C4-2B (cell line): ENCODE results near the gene COG7.

Experiments used
- H3K27ac ChIP-seq: fragments of 450-650 bp; 2 replicates; pipeline ENCODE4 v1.5.1; 2017
- CTCF ChIP-seq: fragments of 450-650 bp; conservative IDR thresholded peaks from 2 replicates; pipeline ENCODE4 v1.5.1; 2017; ENCODE audit warnings: mild to moderate bottlenecking
- ZFX ChIP-seq: fragments of 450-650 bp; IDR thresholded peaks from 2 replicates; pipeline ENCODE4 v1.6.1; 2017

The COG7 gene

GRCh38 chr16:23424292-23424958 is 28.6 kb downstream of the COG7 start:
- H3K27ac ChIP-seq: peak overlapping the region; percentile 73

GRCh38 chr16:23423496-23424049 is 29.4 kb downstream of the COG7 start:
- H3K27ac ChIP-seq: peak overlapping the region; percentile 73
- TF ChIP-seq CTCF (no peak), ZFX (no peak)

More at GRCh38 chr16:23424292-23424958, 28.6 kb downstream of the COG7 start:
- TF ChIP-seq ZFX (no peak), CTCF (no peak)

GRCh38 chr16:23420011-23420410 is 33.0 kb downstream of the COG7 start:
- H3K27ac ChIP-seq: no peak overlapping the region
- TF ChIP-seq CTCF (no peak), ZFX (no peak)

DNA sequence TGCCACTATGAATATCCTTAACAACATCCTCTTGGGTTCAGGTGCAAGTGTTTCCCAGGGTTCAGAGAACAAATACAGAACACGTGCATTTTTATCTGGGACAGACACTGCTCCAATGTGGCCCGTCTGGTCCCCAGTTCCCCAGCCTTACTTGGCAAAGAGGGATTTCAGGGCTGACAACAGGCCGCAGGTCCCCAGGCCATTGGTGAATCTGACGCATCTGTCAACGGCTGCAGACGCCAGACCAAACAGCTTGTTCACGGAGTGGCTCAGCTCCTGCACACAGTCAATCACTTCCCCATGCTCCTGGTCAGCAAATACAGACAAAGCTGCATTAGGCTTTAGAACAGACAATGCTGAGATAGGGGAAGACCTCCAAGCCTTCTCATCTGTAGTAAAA is 36.2 kb downstream of the COG7 start:
- no peak overlapping the region for H3K27ac ChIP-seq
- no peak for TF ChIP-seq ZFX
- no peak for TF ChIP-seq CTCF

DNA sequence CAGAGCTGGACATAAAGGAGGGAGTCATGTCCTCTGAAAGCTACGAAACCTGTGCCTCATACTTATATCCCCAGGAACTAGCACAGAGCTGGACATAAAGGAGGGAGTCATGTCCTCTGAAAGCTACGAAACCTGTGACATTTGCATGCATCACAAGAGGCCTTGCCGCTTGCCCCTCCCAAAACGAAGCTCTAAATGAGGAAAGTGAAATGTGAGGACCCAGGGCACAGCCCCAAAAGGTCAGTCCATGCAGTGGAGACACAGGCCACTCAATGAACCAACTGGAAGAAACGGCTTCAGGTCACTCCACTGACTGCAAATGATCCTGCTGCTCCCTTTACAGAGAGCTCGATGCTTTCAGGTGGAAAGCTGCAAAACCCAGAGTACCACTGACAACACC is 38.3 kb downstream of the COG7 start:
- TF ChIP-seq CTCF (no peak), ZFX (no peak)
- no peak overlapping the region for H3K27ac ChIP-seq

- no peak overlapping the region for H3K27ac ChIP-seq
- TF ChIP-seq CTCF (no peak), ZFX (no peak)
These were observed 42.8 kb downstream of the COG7 start for GRCh38 chr16:23410176-23410575.

- TF ChIP-seq CTCF: no peak
- no peak for TF ChIP-seq ZFX
- H3K27ac ChIP-seq: no peak overlapping the region
These were observed 43.5 kb downstream of the COG7 start for GRCh38 chr16:23409522-23409921.
